ENCODE results near the gene CAPZB. TPM values are rescaled to one million over a fixed set of nuclear protein-coding genes. Genes with fewer than 3 reads are reported as not detected.
A peak's percentile ranks its signal among the peaks of the same experiment; 100 is the strongest.

Gene CAPZB
- total RNA-seq, 1 donor from 2014 or later: 352 TPM

GRCh38 chr1:19481826-19482398 is 3.4 kb downstream of the CAPZB start:
- Mint-ChIP-seq H3K27me3 (ENCODE audit: low read depth) (no peaks in the 10 kb centered on the region), H3K27ac (ENCODE audit: unreplicated experiment) (no peak overlapping the region), H3K4me3 (ENCODE audit: unreplicated experiment) (peak overlapping the region; percentile 21), H3K36me3 (ENCODE audit: low read depth) (peaks cover 7% of the 10 kb centered on the region), H3K4me1 (ENCODE audit: low read depth) (peaks cover 78% of the 10 kb centered on the region), H3K9me3 (ENCODE audit: low read depth) (no peaks in the 10 kb centered on the region)
- TF ChIP-seq CTCF (IDR thresholded peaks at IDR 0.05): no peak
- DNase-seq (ENCODE audit: low spot score): no peak

- no peak for TF ChIP-seq CTCF (IDR thresholded peaks at IDR 0.05)
- H3K4me3 Mint-ChIP-seq (ENCODE audit: unreplicated experiment): no peak overlapping the region
- no peaks in the 10 kb centered on the region for H3K9me3 Mint-ChIP-seq (ENCODE audit: low read depth)
- no peaks in the 10 kb centered on the region for H3K27me3 Mint-ChIP-seq (ENCODE audit: low read depth)
- no peak overlapping the region for H3K27ac Mint-ChIP-seq (ENCODE audit: unreplicated experiment)
- H3K36me3 Mint-ChIP-seq (ENCODE audit: low read depth): peaks cover 4% of the 10 kb centered on the region
- no peak for DNase-seq (ENCODE audit: low spot score)
- H3K4me1 Mint-ChIP-seq (ENCODE audit: low read depth): peaks cover 79% of the 10 kb centered on the region
Measured at GRCh38 chr1:19480282-19480681, 5.1 kb downstream of the CAPZB start.

GRCh38 chr1:19479351-19480120 is 5.8 kb downstream of the CAPZB start:
- H3K27me3 Mint-ChIP-seq (ENCODE audit: low read depth): no peaks in the 10 kb centered on the region
- H3K36me3 Mint-ChIP-seq (ENCODE audit: low read depth): peaks cover 4% of the 10 kb centered on the region
- H3K4me1 Mint-ChIP-seq (ENCODE audit: low read depth): peaks cover 85% of the 10 kb centered on the region
- peak overlapping the region; percentile 79 for H3K27ac Mint-ChIP-seq (ENCODE audit: unreplicated experiment)
- TF ChIP-seq CTCF (IDR thresholded peaks at IDR 0.05): no peak
- H3K9me3 Mint-ChIP-seq (ENCODE audit: low read depth): no peaks in the 10 kb centered on the region
- H3K4me3 Mint-ChIP-seq (ENCODE audit: unreplicated experiment): no peak overlapping the region
- no peak for DNase-seq (ENCODE audit: low spot score)

GRCh38 chr1:19478322-19478721 is 7.0 kb downstream of the CAPZB start:
- H3K4me1 Mint-ChIP-seq (ENCODE audit: low read depth): peaks cover 84% of the 10 kb centered on the region
- H3K36me3 Mint-ChIP-seq (ENCODE audit: low read depth): no peaks in the 10 kb centered on the region
- no peaks in the 10 kb centered on the region for H3K9me3 Mint-ChIP-seq (ENCODE audit: low read depth)
- no peak overlapping the region for H3K27ac Mint-ChIP-seq (ENCODE audit: unreplicated experiment)
- no peaks in the 10 kb centered on the region for H3K27me3 Mint-ChIP-seq (ENCODE audit: low read depth)
- TF ChIP-seq CTCF (IDR thresholded peaks at IDR 0.05): no peak
- no peak overlapping the region for H3K4me3 Mint-ChIP-seq (ENCODE audit: unreplicated experiment)
- DNase-seq (ENCODE audit: low spot score): no peak

GRCh38 chr1:19477284-19478249 is 7.8 kb downstream of the CAPZB start:
- Mint-ChIP-seq H3K9me3 (ENCODE audit: low read depth) (no peaks in the 10 kb centered on the region), H3K36me3 (ENCODE audit: low read depth) (no peaks in the 10 kb centered on the region), H3K4me3 (ENCODE audit: unreplicated experiment) (no peak overlapping the region), H3K4me1 (ENCODE audit: low read depth) (peaks cover 76% of the 10 kb centered on the region), H3K27ac (ENCODE audit: unreplicated experiment) (peak overlapping the region; percentile 59), H3K27me3 (ENCODE audit: low read depth) (no peaks in the 10 kb centered on the region)
- no peak for DNase-seq (ENCODE audit: low spot score)
- TF ChIP-seq CTCF (IDR thresholded peaks at IDR 0.05): no peak

All from chondrocyte (in vitro differentiated cells).